T-helper 9 cell (primary cell): ENCODE measurements around the gene TERF2IP.

Experiments
- DNase-seq: peaks from one replicate; pipeline ENCODE4 v3.0.0-alpha.2; 2020

TERF2IP gene

GRCh38 chr16:75644240-75645012 lies 3.1 kb upstream of the TERF2IP start:
- no peak for DNase-seq

GRCh38 chr16:75647112-75647491 lies 471 bp upstream of the TERF2IP start:
- no peak for DNase-seq

GRCh38 chr16:75648265-75649076 lies 898 bp downstream of the TERF2IP start:
- peak; percentile 84 for DNase-seq

- DNase-seq: no peak
These were observed 6.3 kb downstream of the TERF2IP start for GRCh38 chr16:75653922-75654321.

DNA sequence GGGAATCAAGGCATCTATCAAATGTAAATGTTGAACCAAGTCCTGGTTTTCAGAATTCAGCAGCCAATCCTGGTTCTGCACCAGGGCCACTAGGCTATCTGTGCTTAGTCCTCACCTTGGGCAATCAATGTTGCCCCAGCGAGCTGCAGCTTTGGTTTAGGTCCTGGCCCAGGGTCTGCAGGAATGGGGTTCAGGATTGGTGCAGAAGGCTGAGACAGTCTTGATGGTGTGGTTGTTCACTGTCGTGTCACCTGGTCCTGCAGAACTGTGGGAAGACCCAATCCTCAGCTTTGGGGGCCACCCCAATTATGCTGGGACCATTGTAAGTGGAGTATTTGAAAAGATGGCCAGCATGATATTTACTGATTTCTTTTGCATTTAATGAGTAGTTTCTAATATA lies 10.6 kb downstream of the TERF2IP start:
- DNase-seq: no peak

DNA sequence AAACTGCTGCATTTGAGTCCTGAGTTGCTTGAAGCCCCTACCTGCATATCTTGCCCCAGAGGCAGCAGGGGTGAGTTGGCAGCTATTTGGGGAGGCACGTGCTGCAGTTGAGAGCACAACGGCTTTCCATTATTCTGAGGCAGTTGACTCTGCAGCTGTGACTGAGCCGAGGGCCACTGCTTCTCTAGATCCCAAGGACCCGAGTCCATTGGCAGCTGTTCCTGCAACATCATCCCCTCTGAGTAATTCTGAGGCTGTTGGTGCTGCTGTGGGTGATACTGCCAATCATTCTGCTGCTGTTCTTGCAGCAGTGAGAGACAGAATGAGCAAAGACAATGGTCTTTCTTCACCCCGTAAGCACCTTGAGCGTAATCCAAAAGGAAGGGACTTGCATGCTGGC lies 12.7 kb downstream of the TERF2IP start:
- no peak for DNase-seq

DNA sequence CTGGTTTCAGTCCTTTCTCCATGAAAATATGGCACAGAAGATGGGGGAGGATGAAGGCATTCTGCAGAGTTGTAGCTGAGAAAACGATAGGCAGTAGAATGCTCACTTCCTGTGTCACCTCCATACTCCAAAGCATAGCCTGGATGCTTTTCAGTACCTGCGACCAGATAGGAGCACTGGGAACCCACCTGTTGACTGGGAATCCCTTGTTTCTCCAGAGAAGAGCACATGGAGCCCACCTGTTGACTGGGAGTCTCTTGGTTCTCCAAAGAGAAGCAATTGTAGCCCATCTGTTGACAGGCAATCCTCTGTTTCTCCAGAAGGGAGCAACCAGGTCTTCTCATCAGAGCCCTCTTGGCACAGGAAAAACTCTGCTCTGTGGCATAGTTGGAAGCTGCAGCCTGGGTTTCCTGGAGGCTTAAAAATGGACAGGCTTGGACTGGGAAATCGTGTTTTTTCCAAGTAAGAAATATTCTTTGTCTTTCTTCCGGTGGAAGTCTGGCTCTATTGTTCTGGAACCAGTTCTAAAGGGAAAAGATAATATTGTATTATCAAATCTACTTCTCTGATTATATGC lies 13.2 kb downstream of the TERF2IP start:
- DNase-seq: no peak

- DNase-seq: no peak
These were observed 19.9 kb downstream of the TERF2IP start for GRCh38 chr16:75667503-75667902.

GRCh38 chr16:75676909-75677308 lies 29.3 kb downstream of the TERF2IP start, which contains the start of gene CPHXL2:
TSS of gene CPHXL2 (minus strand) at chr16:75677009. CDS start at chr16:75676999, 10 bp downstream.
- DNase-seq: no peak

- no peak for DNase-seq
These were observed 31.8 kb downstream of the TERF2IP start for GRCh38 chr16:75679366-75679765.

- no peak for DNase-seq
These were observed 34.7 kb downstream of the TERF2IP start for GRCh38 chr16:75682308-75682707.

DNA sequence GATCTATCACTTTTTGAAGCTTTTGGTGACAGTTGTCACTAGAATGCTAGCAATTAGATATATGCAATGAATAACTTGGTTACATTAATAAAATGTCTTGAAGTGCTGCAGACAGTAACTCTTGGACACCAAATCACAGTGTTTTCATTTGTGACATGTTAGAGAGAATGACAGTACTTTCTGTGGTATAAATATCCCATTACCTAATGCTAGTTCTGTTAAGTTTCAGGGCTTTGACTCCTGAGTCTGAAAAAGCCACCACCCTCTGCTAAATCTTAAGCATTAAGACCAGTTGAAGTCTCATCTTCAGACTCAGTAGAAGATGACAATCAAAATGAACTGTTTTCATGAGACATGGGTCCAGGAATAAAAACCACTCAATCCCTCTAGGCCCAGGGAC lies 39.8 kb downstream of the TERF2IP start:
- no peak for DNase-seq

DNA sequence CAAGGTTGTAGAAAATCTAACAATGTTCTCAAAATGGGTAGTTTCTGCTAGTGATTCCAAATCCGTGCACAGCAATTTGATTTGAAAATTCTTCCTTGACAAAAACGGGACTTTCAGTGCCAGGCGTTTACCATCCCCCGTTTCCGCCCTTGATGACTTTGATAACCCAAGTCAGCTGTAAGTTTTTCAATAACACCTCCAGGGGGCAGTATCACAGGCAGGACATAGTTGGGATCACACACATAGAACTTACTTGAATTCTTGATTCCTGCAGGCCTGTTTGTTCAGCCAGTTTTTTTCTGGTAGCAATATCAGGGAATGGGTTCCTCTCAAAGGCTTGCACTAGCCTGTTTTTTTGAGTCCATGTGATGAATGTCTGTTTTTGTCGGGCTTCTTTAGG lies 48.1 kb downstream of the TERF2IP start:
- no peak for DNase-seq

DNA sequence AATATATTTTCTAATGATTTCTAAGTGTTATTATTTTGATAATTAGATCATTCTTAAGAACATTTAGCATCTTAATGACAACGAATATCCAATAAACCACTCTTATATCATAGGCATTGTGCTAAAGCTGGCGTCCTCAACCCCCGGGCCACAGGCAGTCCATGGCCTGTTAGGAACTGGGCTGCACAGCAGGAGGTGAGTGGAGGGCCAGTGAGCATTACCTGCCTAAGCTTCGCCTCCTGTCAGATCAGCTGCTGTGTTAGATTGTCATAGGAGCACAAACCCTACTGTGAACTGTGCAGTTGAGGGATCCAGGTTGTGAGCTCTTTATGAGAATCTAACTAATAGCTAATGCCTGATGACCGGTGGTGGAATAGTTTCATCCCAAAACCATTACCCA lies 50.0 kb downstream of the TERF2IP start:
- DNase-seq: no peak

DNA sequence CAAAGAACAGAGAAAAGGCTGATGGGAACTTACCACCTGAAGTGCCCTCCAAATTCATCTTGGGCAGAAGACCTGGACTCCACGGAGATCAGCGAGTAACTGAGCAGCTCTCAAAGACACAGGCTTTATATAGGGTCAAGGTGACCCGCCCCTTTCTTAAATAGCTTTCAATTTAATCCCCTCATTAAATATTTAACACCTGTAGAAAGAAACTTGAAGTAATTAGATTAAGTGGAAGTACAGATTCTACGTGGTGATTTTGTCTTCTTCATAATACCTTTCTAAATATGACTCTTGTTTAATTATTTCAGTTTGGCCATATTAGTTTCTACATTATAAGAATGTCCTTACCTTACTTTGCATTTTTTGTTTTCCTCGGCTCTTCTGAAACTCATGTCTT lies 53.8 kb downstream of the TERF2IP start, which contains the start of gene DUXB:
TSS of gene DUXB (minus strand) at position 101 of the 400 bp plus-strand sequence. CDS start at position 58, 43 bp downstream.
- no peak for DNase-seq

- no peak for DNase-seq
These were observed 54.7 kb downstream of the TERF2IP start for GRCh38 chr16:75702242-75702641.

DNA sequence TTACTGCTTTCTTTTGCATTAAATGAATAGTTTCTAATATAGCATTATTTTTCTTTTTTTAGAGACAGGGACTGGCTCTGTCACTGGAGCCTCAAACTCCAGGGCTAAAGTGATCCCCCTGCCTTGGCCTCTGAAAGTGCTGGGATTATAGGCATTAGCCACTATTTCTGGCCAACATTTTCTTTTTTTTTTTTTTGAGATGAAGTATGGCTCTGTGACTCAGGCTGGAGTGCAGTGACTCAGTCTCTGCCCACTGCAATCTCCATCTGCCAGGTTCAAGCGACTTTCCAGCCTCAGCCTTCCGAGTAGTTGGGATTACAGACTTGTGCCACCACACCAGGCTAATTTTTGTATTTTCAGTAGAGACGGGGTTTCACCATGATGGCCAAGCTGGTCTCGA lies 55.7 kb downstream of the TERF2IP start:
- DNase-seq: no peak
